Stimulated activated CD8-positive, alpha-beta memory T cell treated with anti-CD3 and anti-CD28 coated beads, Interleukin-7, amount 100 ng/mL, for 4 hours (primary cell): ENCODE measurements around the gene RAPGEF3.

Source experiments
- DNase-seq, 2 donors: peaks; one replicate each; pipeline ENCODE4 v3.0.0-alpha.2; 2020; ENCODE audit warnings: low read depth in 2 of 2

RAPGEF3 gene

DNA sequence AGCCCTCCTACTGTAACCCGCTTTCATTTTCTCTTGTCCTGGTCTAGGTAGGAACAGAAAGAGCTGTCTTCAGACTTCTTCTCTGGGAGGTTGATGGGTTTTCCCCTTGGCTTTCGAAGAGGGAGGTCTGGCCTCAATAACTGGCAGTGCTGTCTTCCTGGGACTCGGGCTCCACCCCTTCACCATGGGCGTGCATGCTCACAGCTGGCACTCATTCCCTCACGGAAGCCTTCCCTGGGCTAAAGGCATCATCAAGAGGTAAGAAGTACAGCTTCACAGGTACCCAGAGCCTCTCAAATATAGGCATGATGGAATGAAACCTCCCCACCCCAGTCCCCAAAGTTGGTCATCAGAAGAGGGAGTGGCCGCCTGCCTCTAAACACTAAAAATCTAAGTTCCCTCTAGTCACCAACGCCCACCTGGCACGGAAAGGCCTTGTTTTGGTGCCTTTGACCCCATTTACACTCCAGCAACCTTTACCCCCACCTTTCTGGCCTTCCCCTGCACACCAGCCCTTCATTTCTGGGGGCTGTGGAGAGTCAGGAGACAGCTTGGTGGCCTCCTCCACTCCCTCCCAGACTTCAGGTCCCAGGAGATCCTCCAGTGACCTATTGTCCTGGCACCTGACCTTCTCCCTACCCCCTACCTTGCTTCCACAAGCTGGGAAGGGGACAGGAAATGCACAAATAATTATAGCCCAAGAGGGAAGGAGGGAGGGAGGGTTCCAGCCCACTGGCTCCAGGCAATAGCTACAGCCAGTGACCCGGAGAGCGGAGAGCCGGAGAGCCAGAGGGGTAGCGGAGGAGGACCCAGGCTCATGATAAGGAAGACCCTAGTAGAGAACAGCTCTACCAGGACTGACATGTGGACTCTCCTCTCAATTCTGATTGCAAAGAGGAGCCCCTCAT, 2.8 kb downstream of the RAPGEF3 start:
- no peak for DNase-seq

DNA sequence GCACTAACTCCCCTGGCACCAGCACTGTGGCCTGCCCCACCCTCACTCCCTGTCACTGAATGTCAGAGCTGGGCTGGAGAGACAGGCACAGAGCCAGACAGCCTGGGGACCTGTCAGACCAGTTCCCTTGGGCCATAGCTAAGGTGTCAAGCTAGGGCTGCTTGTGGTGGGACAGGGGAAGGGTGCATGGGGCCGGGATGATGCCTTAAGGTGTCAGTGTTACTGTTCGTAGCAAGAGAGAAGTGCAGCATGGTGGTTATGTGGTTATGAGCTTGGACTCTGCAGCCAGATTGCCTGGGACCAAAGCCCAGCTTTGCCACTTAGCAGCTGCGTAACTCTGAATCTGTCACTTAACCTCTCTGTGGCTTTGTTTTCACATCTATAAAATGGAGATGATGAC, 3.8 kb downstream of the RAPGEF3 start:
- no peak for DNase-seq

DNA sequence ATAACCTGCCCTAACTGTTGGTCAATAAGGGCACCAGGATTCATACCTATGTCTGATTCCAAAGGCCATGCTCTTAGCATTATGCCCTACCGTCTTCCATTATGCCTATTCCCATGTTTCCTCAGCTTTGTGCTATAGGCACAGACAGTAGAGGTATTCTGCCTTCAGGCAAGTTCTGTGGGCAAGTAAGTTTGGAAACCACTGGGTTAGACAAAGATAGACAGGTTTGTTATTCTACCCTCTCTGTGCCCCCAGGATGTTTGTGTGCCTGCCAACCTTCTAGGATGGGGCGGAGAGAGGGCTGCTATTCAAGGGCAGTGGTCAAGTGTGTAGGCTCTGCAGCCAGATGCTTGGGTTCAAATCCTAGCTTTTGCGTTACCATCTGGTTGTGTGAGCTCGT, 4.6 kb downstream of the RAPGEF3 start:
- DNase-seq: no peak

DNA sequence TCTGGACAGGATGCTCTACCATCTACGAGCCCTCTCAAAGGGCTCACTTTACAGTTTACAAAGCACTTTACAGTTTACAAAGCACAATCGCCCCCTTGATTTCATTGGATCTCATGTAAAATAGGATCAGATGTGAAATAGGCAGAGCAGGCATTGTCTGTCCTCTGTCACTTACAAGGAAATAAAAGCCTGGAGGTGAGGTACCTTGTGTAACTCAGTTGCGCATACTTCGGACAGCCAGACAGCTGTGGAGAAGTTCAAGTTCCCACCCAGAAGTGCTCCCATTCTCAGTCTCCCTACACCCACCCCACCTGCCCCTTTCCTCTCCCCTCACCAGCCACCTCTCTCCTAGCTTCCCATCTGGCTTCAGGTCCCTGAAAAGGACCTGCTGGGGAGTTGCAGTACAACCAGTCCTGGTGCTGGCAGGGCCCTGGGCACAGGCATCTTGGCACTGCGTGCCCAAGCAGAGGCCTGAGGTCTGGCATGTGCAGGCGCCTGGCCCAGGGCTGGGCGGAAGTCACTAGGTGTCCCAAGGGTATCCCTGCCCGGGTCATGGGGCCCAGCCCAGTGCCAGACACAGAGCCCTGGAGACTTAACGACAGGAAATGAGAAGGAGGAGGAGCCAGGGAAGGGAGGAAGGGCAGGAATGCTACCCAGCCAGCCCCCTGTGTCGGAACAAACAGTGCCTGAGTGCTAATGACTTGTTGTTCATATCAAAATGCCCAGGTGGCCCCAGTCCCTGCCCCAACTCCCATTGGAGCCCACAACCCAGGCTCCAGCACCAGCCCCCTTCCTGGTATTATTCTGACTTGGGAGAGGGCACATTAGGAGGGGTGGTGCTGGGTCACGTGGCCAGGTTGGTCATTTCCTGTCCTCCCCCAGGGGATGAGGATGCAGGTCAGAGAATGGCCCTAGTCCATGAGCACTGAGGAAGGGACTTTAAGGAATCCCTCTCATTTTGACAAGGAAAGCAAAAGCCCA, 5.4 kb downstream of the RAPGEF3 start:
- DNase-seq: no peak

DNA sequence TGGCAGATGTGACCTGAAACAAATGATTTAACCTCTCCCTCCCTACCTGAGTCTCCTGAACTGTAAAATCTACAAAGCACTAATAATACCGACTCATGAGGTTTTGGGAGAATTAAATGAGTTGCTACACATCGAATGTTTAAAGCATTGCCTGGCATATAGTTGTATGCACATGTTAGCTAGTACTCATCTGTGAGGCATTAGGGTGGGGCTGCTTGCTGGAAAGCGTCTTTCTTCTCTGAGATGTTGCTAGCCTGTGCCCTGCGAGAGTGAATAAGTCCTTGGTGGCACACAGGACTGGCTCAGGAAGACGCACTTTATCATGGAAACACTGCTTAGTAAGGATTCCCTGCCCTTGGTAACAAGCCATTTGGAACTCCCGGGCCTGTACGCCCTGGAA, 6.1 kb downstream of the RAPGEF3 start:
- DNase-seq: no peak

DNA sequence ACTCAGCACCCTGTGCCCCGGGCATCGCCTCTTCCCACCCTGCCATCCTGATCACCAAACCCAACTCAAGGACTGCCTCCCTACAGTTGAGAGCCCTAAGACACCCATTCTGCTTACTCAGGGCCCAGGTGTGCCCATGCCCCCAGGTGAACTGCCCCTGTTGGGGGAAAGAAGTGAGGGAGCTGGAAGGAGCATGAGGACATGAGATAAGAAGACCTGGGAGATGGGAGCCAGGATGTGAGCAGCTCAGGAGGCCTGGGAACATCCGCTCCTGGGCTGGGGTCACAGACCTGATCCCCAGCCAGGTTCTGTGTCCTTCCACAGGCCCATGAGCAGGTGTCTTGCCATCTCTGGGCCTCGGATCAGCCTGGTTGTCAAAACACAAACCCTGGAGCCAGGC, 6.6 kb downstream of the RAPGEF3 start:
- no peak for DNase-seq

DNA sequence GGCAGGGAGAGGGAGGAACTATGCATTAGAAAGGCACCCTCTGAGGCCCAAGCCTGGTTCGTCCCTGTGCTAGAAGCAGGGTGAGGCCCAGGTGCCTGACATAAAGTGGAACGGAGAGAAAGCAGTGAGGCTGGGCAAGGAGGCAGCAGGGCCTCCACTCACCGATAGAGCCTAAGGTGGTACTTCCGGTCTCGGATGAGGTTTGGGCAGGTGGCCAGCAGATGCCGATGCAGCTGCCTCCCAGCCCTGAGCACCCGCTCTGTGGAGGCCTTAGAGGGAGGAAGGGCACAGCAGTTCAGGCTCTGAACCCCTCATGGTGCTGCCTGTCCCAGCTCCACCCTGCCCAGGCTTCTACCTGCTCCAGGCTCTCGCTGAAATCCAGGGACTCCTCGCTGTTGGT, 7.1 kb downstream of the RAPGEF3 start:
- DNase-seq: no peak

DNA sequence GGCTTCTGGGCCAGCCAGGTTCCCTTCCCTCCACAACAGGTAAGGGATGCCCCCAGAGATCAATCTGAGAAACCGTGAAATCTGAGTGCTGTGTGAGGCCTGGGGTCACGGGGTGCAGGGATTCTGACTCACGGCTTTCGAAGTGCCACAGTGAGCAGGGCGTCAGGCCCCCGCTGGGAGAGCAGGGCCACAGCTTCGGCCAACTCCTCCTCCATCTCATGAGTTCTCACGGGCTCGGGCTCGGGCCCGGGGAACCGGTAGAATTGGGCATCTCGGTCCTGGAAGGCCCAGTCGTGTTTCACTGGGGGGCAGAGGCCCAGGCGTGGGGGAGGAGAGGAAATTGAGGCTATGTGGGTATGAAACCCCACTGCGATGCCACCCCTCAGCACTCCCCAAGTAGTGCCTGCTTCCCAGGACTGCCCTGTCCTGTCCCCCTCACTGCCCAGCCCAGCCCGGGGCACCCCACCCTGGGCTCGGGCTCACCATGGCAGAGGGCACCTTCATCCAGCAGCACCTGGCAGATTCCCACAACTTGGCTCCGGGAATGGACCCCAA, 7.7 kb downstream of the RAPGEF3 start:
- DNase-seq: no peak

DNA sequence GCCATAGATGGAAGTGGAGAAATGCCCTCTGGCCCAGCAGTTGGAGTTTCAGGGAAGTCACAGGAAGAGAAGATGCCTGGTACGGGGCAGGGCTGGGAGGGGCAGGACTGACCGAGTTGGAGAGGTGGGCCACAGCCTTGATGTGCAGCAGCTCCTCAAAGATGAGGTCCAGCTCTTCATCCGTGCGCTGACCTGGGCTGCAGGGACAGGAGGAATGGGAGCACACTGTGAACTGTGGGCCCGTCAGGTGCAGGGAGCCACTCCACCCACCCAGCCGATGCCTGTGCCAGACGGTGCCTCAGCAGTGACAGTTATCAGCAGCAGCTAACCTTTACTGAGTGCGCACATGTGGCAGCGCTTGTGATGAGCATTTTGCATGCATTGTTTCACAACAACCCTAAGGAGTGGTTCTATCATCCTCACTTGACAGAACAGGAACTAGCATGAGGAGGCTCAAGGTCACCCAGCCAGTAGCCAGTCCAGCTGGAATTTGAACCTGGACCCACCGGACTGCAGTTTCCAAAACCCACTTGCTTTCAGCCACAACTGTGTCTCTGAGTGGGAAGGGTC, 8.4 kb downstream of the RAPGEF3 start:
- no peak for DNase-seq

DNA sequence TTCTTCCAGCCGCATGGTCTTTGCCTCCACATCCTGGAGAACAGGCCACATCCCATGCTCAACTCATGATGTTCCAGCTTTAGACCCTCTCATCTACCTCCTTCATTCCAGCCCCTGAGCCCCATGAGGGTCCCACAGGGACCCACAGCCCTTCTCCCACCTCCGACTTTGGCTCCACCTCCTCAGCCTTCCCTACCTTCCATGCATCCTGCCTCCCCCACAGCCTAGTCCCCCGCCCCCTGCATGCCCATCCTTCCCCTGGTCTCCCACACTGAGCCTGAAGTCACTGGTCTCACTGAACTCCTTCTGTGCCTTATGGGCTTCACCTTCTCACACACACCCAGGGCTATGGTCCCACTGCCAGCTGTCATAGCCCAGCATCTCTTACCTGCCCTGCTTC, 9.8 kb downstream of the RAPGEF3 start:
- no peak for DNase-seq

DNA sequence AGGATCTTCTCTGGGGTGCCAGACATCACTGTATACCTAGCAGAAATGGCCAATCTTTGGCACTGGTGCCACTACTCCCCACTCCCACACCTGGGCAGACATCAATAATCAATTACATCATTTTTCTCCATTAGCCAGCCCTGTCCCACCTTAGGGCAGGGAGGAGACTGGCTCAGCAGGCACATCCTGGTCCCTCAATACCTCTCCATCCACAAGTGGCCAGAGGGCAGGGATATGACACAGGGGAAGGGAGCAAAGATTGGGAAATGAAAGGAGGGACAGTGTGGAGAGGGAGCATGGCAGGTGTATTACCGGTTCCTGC, 10.2 kb downstream of the RAPGEF3 start:
- DNase-seq: no peak

DNA sequence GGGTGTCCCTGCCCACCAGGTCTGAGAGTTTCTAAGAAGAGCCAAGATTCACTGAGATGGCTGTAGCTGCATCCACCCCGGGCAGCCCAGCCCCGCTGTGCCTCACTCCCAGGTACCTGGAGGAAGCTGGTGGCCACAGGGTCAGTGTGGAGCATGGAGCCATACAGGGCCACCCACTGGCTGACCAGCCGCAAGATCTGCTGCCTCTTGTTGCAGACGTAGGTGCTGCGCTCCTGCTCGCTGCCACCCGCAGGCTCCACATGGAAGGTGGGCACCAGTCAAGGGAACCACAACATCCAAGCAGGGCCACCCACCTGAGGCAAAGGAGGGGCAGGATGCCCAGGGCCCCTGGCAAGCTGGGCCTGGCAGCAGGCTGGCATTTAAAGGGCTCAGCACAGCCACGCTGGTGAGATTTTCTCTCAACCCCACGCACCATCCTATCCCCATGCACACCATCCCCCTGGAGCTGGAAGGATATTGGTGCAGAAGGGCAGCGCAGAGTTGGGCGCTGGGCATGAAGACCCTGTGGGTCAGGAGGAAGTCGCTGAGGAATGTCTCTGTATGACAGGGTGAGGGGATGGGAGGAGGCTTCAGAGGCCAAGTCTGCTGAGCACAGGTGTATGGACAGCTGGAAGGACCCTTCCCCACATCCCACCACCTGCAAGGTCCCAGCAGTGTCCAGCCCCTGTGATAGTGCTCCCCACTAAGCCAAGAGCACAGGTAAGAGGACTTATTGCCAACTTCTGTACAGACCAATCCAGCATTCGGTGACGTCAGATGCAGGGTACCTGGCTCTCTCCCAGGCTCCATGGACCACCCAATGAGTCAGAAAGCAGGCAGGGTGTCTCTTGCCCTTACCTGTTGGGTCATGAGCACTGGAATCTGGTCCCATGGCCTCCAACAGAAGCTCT, 10.8 kb downstream of the RAPGEF3 start:
- no peak for DNase-seq

DNA sequence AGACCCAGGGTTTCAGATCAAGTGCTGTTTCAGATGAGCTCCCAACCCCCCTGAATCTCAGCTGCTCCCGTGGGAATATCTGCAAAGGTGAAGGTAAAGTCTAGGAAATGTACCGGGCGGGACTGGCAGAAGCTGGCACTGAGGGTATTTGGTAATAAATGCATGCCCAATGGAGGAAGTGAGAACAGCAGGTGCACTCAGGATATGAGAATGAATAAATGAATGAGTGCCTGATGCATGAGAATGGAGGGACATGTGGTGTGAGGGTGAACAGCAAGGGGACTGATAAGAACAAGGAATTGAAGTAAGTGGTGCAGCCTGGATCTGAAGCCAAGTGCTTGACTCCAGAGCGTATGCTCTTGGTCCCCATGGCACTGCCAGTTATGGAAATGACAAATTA, 11.6 kb downstream of the RAPGEF3 start:
- no peak for DNase-seq

DNA sequence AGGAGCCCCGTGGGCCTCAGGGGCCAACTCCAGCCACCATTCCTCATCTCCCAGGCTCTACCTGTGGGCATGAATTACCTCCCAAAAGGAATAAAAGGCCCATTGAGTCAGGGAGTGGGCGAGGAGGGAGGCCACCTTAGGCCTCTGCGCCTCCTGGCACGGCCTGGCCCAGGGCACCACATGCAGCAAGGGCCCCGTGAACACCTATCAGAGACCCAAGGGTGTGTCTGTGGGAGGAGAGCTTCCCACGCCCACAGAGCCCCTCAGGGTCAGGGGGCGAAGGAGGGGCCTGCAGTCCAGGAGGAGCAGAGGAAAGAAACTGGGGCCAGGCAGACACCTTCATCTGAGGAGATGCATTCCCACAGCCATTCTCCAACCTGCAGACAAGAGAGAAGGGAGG, 12.2 kb downstream of the RAPGEF3 start:
- DNase-seq: no peak

DNA sequence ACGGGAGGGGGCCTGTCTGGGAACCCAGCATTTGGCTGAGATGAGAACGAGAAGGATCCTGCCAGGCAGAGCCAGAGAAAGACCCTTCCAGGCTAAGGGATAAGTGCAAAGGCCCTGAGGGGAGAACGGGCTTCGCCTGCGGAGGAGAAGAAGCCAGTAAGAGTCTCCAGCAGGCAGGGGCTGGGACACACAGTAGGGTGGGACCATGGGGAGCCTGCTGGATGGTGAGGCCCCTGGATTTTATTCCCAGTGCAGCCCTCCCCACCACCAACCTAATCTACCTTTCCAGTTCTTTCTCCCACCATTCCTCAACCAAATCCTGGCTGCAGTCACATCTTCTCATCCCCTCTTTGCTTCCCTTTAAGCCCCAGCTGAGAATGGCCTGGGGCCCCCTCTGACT, 12.6 kb downstream of the RAPGEF3 start:
- DNase-seq: no peak

DNA sequence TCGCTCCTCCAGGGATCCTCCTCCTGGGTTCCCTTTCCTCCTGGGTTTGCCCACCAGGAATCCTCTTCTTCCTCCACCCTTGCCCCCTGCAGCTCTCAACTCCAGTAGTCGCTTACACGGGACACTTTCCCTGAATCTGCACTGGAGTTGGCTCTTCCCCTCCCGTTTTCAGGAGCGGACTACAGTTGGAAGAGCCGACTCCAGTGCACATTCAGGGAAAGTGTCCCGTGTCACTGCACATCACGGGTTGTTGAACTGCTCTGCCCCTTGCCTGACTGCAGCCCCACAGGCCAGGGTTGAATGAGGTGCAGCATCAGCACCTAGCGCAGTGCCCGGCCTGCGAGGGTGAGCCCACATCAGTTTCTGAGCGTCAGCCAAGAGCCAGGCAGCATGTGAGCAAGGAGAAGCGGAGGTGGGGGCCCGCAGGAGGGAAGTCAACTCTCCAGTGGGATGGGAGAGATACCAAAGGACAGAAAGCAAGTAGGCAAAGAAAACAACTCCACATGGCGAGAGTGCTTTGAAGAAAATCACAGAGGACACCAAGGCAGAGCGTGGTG, 13.1 kb downstream of the RAPGEF3 start:
- no peak for DNase-seq

DNA sequence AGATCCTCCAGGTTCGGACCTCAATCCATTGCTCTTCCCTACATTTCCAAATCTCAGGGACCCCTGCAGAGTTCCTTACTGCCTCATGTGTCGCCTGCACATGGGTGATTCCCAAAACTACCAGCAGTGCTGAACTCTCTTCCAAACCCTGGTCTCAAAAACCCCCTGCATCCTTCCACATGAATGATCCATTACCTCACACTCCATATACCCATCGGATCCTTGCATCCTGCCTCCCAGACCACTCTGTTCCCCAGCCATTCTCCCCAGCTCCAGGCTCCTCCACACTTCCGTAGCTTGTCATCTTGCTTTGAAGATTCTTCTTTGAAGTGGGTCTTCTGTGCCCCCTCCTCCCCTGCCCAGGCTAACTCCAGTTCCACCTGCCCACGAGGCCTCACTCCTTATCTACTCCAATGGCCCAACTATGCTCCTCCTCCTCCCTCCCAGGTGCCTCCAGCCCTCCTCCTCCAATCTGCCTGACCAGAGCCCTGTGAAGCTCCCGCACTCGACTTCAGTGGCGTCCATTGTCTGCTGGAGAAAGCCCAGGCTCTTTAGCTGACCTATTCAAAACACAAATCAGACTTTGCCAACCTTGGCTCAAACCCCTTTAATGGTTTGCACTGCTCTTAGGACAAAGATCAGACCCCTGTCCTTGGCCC, 13.8 kb downstream of the RAPGEF3 start:
- DNase-seq: no peak

DNA sequence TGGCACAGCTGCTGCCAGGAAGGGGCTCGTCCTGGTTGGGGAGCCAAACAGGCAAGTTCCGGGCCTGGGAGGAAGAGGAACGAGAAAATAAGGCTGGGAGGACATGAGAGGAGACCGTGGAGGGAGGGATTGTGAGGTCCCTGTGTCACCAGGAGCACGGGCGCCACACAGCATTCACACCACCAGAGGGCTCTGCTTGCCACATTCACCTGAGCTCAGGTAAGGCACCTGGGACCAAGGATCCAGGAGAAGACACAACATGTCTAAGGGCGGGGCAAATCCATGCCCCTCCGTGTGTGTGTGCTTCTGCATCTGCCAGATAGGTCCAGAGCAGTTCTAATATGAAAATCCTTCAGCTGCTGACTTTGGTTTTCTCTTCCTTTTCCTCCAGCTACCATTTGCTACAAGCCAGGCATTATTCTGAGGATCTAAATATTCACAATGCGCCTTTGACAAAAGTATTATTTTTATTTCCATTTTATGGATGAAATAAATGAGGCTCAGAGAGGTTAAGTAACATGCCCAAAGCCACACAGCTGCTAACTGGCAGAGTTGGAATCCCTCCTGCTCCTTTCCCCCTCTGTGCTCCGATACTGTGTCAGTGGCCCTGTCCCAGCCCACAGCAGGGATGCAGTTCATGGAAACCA, 14.6 kb downstream of the RAPGEF3 start:
- peak; percentile 40 to 41 for DNase-seq

DNA sequence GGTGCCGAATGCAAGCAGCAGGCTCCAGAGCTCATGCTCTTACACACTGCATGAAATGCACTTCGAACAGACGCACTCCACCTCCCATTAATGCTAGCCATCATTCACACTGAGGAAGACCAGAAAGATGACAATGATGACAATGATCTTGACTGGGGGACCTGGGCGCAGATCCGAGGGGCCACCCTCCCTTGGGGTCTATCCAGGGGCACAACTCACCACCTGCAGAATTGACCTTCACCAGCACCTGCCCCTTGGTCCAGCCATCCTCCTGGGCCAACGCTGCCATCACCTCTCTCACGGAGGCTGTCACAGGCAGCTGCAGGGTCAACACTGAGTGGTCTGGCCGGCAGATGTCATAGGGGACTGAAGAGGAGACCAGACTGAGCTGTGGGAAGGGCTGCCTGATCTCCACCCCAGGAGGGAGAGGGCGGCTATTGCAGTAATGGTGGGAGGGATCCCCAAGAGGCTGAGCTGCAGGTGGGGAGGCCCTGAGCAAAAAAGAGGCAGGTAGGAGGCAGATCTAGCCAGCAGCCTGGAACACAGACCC, 15.3 kb downstream of the RAPGEF3 start:
- DNase-seq: no peak
